HepG2 (cell line): ENCODE data around the gene GREM1. TPM values are rescaled to one million over a fixed set of nuclear protein-coding genes. Genes with fewer than 3 reads are reported as not detected.

Experiments
- ELF3 ChIP-seq: IDR thresholded peaks from 2 replicates; pipeline ENCODE4 v1.6.1; 2016; ENCODE audit warnings: missing genetic modification reagents, missing compliant biosample characterization
- FOXA1 ChIP-seq, 2 experiments: fragments of 450-650 bp in 1 of 2; sonication (generic) in 1 of 2; formaldehyde crosslinking in 1 of 2; IDR thresholded peaks; 2 replicates each; pipeline versions ENCODE4 v1.4.0 to v1.6.1; 2016 to 2020; ENCODE audit warnings: missing genetic modification reagents in 1 of 2
- FOXA3 ChIP-seq: IDR thresholded peaks from 2 replicates; pipeline ENCODE4 v1.6.1; 2016; ENCODE audit warnings: missing genetic modification reagents, missing compliant biosample characterization
- FOXM1 ChIP-seq: sonication (generic); formaldehyde crosslinking; IDR thresholded peaks from 2 replicates; pipeline ENCODE4 v1.5.0; 2020; ENCODE audit warnings: missing genetic modification reagents
- FOXP4 ChIP-seq: sonication (generic); formaldehyde crosslinking; IDR thresholded peaks from 2 replicates; pipeline ENCODE4 v1.4.0; 2020; ENCODE audit warnings: missing genetic modification reagents
- HDAC1 ChIP-seq: sonication (generic); formaldehyde crosslinking; IDR thresholded peaks from 2 replicates; pipeline ENCODE4 v1.5.1; 2020; ENCODE audit warnings: mild to moderate bottlenecking, missing genetic modification reagents
- KAT8 ChIP-seq: IDR thresholded peaks from 2 replicates; pipeline ENCODE4 v1.6.1; 2016; ENCODE audit warnings: missing genetic modification reagents, missing compliant biosample characterization
- MAF1 ChIP-seq: sonication (generic); formaldehyde crosslinking; IDR thresholded peaks from 2 replicates; pipeline ENCODE4 v1.5.0; 2020; ENCODE audit warnings: missing genetic modification reagents, borderline replicate concordance
- MTA3 ChIP-seq: sonication (generic); formaldehyde crosslinking; IDR thresholded peaks from 2 replicates; pipeline ENCODE4 v1.4.0; 2020; ENCODE audit warnings: missing genetic modification reagents
- POLR2AphosphoS2 ChIP-seq: IDR thresholded peaks from 2 replicates; pipeline ENCODE4 v1.6.1; 2011; ENCODE audit warnings: low read depth, low read length, improper control_type of control experiment
- SMAD1 ChIP-seq: sonication (generic); formaldehyde crosslinking; IDR thresholded peaks from 2 replicates; pipeline ENCODE4 v1.4.0; 2020; ENCODE audit warnings: missing genetic modification reagents, low read depth, mild to moderate bottlenecking, borderline replicate concordance
- TFAP4 ChIP-seq: sonication (generic); IDR thresholded peaks from 2 replicates; pipeline ENCODE4 v1.6.1; 2016; ENCODE audit warnings: low read depth, borderline replicate concordance
- TP53 ChIP-seq: sonication (generic); formaldehyde crosslinking; conservative IDR thresholded peaks from 2 replicates; pipeline ENCODE4 v1.4.0; 2020; ENCODE audit warnings: missing genetic modification reagents
- TRIM24 ChIP-seq: sonication (generic); formaldehyde crosslinking; IDR thresholded peaks from 2 replicates; pipeline ENCODE4 v1.8.0; 2022; ENCODE audit warnings: mild to moderate bottlenecking, missing genetic modification reagents
- WIZ ChIP-seq: sonication (generic); formaldehyde crosslinking; IDR thresholded peaks from 2 replicates; pipeline ENCODE4 v1.5.1; 2020; ENCODE audit warnings: mild to moderate bottlenecking, missing genetic modification reagents
- YEATS4 ChIP-seq: sonication (generic); formaldehyde crosslinking; IDR thresholded peaks from 2 replicates; pipeline ENCODE4 v1.4.0; 2020; ENCODE audit warnings: missing genetic modification reagents, borderline replicate concordance
- ZGPAT ChIP-seq: IDR thresholded peaks from 2 replicates; pipeline ENCODE4 v1.6.1; 2016; ENCODE audit warnings: mild to moderate bottlenecking
- ZNF644 ChIP-seq: IDR thresholded peaks from 2 replicates; pipeline ENCODE4 v1.6.1; 2016; ENCODE audit warnings: low read depth
- ZNF646 ChIP-seq: sonication (generic); formaldehyde crosslinking; IDR thresholded peaks from 2 replicates; pipeline ENCODE4 v1.9.0; 2021; ENCODE audit warnings: mild to moderate bottlenecking, missing genetic modification reagents
- ZNF788 ChIP-seq: sonication (generic); formaldehyde crosslinking; IDR thresholded peaks from 2 replicates; pipeline ENCODE4 v1.5.0; 2020; ENCODE audit warnings: mild to moderate bottlenecking, missing genetic modification reagents, borderline replicate concordance
- polyA plus RNA-seq, 8 experiments: library from polyadenylated mRNA; depleted of rRNA in 3 of 8; stranded (reverse) in 7 of 8; unstranded in 1 of 8; fragments of >200 nt; fragmentation: Illumina TruSeq in 4 of 8; extraction: Trizol in 4 of 8; gene quantifications; 2 replicates each; pipeline versions ENCODE4 v1.2.1 to v1.2.3, GENCODE V29; 2011 to 2016; ENCODE audit warnings: low read depth in 4 of 8, missing spikeins in 1 of 8, mixed read lengths in 1 of 8; ENCODE audit not compliant: insufficient read depth in 1 of 8
- total RNA-seq, 5 experiments: library from RNA; depleted of rRNA; stranded (reverse); fragments of >200 nt; fragmentation: Illumina TruSeq; extraction: Trizol; gene quantifications; 2 replicates each; pipeline ENCODE4 v1.2.3, GENCODE V29; 2016; ENCODE audit warnings: low read depth in 1 of 5

GREM1 gene
- total and polyA plus RNA-seq, 2 of the 13 experiments (the other 11 are each of a cell fraction or from before 2014, with no cell fraction given) = 0.02 to 0.08 TPM

- TF ChIP-seq MAF1 (CRISPR knock-in tag) (no peak), KAT8 (CRISPR knock-in tag) (no peak; the same call in 1 of the 2 replicates), WIZ (no peak), TP53 (no peak), TFAP4 (peak; percentile 80; the same call in 1 of the 2 replicates), MTA3 (CRISPR knock-in tag) (no peak), FOXM1 (no peak), FOXA3 (peak; percentile 85), FOXA1 (IDR thresholded peaks at IDR 0.05) (no peak), FOXA1 (CRISPR knock-in tag; IDR thresholded peaks at IDR 0.05) (peak; percentile 75), ZNF646 (CRISPR knock-in tag) (no peak), SMAD1 (no peak), POLR2AphosphoS2 (no peak), ZGPAT (CRISPR knock-in tag) (0 out of 2 replicates have a peak, but pooled peaks have one; percentile 30), ZNF644 (CRISPR knock-in tag) (peak; percentile 82), TRIM24 (CRISPR knock-in tag) (no peak), FOXP4 (CRISPR knock-in tag) (peak; percentile 24; the same call in 1 of the 2 replicates), ZNF788 (CRISPR knock-in tag) (no peak), HDAC1 (CRISPR knock-in tag) (peak; percentile 61; the same call in 1 of the 2 replicates), ELF3 (CRISPR knock-in tag) (0 out of 2 replicates have a peak, but pooled peaks have one; percentile 25), YEATS4 (CRISPR knock-in tag) (no peak)
These were observed 8.3 kb upstream of the GREM1 start (continued) for GRCh38 chr15:32709295-32710033.
